B cell (primary cell): ENCODE data around the gene CRAMP1. TPM values are rescaled to one million over a fixed set of nuclear protein-coding genes. Genes with fewer than 3 reads are reported as not detected.

ENCODE experiments used
- ATAC-seq: fragments of 200-7000 bp; cut with Tn5 transposase; one replicate; pipeline ENCODE4 v1.10.0; 2021; ENCODE audit warnings: low read depth, mild to moderate bottlenecking, moderate number of reproducible peaks, moderate library complexity
- CTCF ChIA-PET: fragments of 350-600 bp; sonication (Branson Sonifier 250); formaldehyde crosslinking; loops from one replicate; lab custom pipeline; 2021; ENCODE audit warnings: antibody characterized with exemption, inconsistent platforms; lab: Charles Lee
- POLR2A ChIA-PET: fragments of 350-600 bp; sonication (Branson Sonifier 250); formaldehyde crosslinking; loops from one replicate; lab custom pipeline; 2021; ENCODE audit warnings: antibody characterized with exemption; lab: Charles Lee
- DNase-seq: peaks from one replicate; pipeline ENCODE4 v3.0.0; 2013
- H2AFZ ChIP-seq: 2 replicates; pipeline ENCODE4 v1.6.1; 2012; ENCODE audit warnings: mild to moderate bottlenecking, low read depth, low read length; ENCODE audit not compliant: insufficient read depth, poor library complexity, severe bottlenecking
- H3K27ac ChIP-seq, 2 donors: 1 replicate in 1 of 2; 2 replicates in 1 of 2; pipeline ENCODE4 v1.5.1; 2012 to 2013; ENCODE audit warnings: low read length in 2 of 2, mild to moderate bottlenecking in 2 of 2, moderate library complexity in 1 of 2
- H3K27me3 ChIP-seq, 4 experiments: fragments of 200-600 bp in 1 of 4; sonication (generic) in 1 of 4; replicated peaks in 1 of 4; 1 replicate in 2 of 4; 2 replicates in 2 of 4; pipeline versions ENCODE4 v1.6.1 to v1.7.0; 2013 to 2016; ENCODE audit warnings: low read length in 3 of 4, mild to moderate bottlenecking in 2 of 4, mixed read lengths in 1 of 4, moderate library complexity in 1 of 4; ENCODE audit not compliant: insufficient read depth in 4 of 4, control insufficient read depth in 3 of 4; ENCODE audit errors: control extremely low read depth in 1 of 4
- H3K36me3 ChIP-seq, 2 experiments: replicated peaks in 1 of 2; 1 replicate in 1 of 2; 2 replicates in 1 of 2; pipeline versions ENCODE4 v1.6.1 to v1.7.1; 2013; ENCODE audit warnings: low read length in 1 of 2; ENCODE audit not compliant: insufficient read depth in 2 of 2, control insufficient read depth in 1 of 2; ENCODE audit errors: control extremely low read depth in 1 of 2, extremely low read depth in 1 of 2
- H3K4me1 ChIP-seq, 2 donors: fragments of 200-600 bp in 1 of 2; sonication (generic) in 1 of 2; 1 replicate in 1 of 2; 2 replicates in 1 of 2; pipeline versions ENCODE4 v1.5.1 to v1.6.1; 2013 to 2017; ENCODE audit warnings: low read length in 2 of 2; ENCODE audit not compliant: control insufficient read depth in 2 of 2, insufficient read depth in 2 of 2
- H3K4me2 ChIP-seq: replicated peaks from 2 replicates; pipeline ENCODE3; 2012; ENCODE audit warnings: mild to moderate bottlenecking, low read depth, low read length; ENCODE audit not compliant: poor library complexity, severe bottlenecking
- H3K4me3 ChIP-seq, 5 experiments: fragments of 200-600 bp in 1 of 5; sonication (generic) in 1 of 5; 1 replicate in 3 of 5; 2 replicates in 2 of 5; pipeline versions ENCODE4 v1.5.1 to v1.7.0; 2011 to 2016; ENCODE audit warnings: low read length in 4 of 5, mild to moderate bottlenecking in 4 of 5, low read depth in 2 of 5, control low read depth in 1 of 5, moderate library complexity in 1 of 5; ENCODE audit not compliant: insufficient read depth in 1 of 5; ENCODE audit errors: control extremely low read depth in 1 of 5, extremely low read depth in 1 of 5
- H3K79me2 ChIP-seq: fragments of 200-600 bp; sonication (generic); one replicate; pipeline ENCODE4 v1.6.0; 2016; ENCODE audit warnings: low read length; ENCODE audit not compliant: control insufficient read depth, insufficient read depth
- H3K9ac ChIP-seq: fragments of 200-600 bp; sonication (generic); 2 replicates; pipeline ENCODE4 v1.6.1; 2017; ENCODE audit warnings: mild to moderate bottlenecking, low read length, moderate library complexity
- H3K9me3 ChIP-seq, 3 donors: one replicate each; pipeline versions ENCODE4 v1.6.1 to v1.7.1; 2013; ENCODE audit warnings: low read length in 2 of 3; ENCODE audit not compliant: control insufficient read depth in 2 of 3, insufficient read depth in 1 of 3; ENCODE audit errors: control extremely low read depth in 1 of 3
- H4K20me1 ChIP-seq: 2 replicates; pipeline ENCODE4 v1.6.0; 2012; ENCODE audit warnings: mild to moderate bottlenecking, low read length; ENCODE audit not compliant: insufficient read depth, control insufficient read depth, poor library complexity, severe bottlenecking
- H3K27ac Mint-ChIP-seq: one replicate; pipeline ENCODE4 v1.8.0; 2021; ENCODE audit warnings: mixed read lengths
- H3K27me3 Mint-ChIP-seq: one replicate; pipeline ENCODE4 v1.8.0; 2021; ENCODE audit warnings: mixed read lengths
- H3K4me1 Mint-ChIP-seq: one replicate; pipeline ENCODE4 v1.8.0; 2021; ENCODE audit warnings: mixed read lengths
- H3K4me3 Mint-ChIP-seq: one replicate; pipeline ENCODE4 v1.8.0; 2021; ENCODE audit warnings: mixed read lengths
- H3K9me3 Mint-ChIP-seq: one replicate; pipeline ENCODE4 v1.8.0; 2022; ENCODE audit warnings: mixed read lengths; ENCODE audit not compliant: insufficient read depth
- EZH2 ChIP-seq: IDR thresholded peaks from 2 replicates; pipeline ENCODE4 v1.6.1; 2012; ENCODE audit warnings: borderline replicate concordance, low read depth, mild to moderate bottlenecking, moderate library complexity, low read length; ENCODE audit not compliant: insufficient read depth, poor library complexity, severe bottlenecking
- WGBS: methylation state at CpG from one replicate; pipeline ENCODE4 v1.1.5; 2013; ENCODE audit warnings: missing lambda C conversion rate; ENCODE audit not compliant: insufficient coverage; 5-methylcytosine and 5-hydroxymethylcytosine counted together
- intact Hi-C: fragments of 100-400 bp; cut with micrococcal nuclease; formaldehyde crosslinking; loops from one replicate; pipeline ENCODE4 v1.10.0; 2022
- polyA plus RNA-seq: library from polyadenylated mRNA; depleted of rRNA; stranded (reverse); fragments of >200 nt; gene quantifications from 2 replicates; pipeline ENCODE4 v1.2.3, GENCODE V29; 2012
- total RNA-seq, 2 donors: library from RNA; stranded (reverse); fragments of 120-200 nt in 1 of 2; gene quantifications; 1 replicate in 1 of 2; 2 replicates in 1 of 2; pipeline versions ENCODE4 v1.2.3 to v1.2.4, GENCODE V29; 2013 to 2022
- TF ChIP-seq, protein P1 (sequence below): fragments of 200-600 bp; IDR thresholded peaks from one replicate; pipeline ENCODE4 v1.8.0; 2022; ENCODE audit warnings: antibody characterized with exemption, mild to moderate bottlenecking

The CRAMP1 gene
- total and polyA plus RNA-seq, 2 donors (not counting 1 experiment from before 2014, with no cell fraction given) = 21.0 to 33.9 TPM

DNA sequence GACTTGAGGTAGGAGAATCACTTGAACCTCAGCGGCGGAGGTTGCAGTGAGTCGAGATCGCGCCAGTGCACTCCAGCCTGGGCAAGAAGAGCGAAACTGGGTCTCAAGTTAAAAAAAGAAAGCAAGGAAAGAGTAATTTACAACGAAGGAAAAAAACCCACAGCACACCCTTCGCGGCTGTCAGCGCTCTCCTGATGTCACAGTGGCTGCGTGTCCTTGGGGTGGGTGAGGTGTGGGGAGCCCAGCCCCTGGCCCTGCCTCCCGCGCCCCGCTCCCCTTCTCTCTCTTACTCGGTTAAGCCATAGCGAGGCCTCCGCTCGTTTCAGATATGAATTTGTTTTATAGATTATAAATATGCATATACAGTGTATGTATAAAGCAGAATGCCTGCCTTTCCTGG is 65.2 kb downstream of the CRAMP1 start:
- 100% methylated on average over 1 of the region's 18 CpGs for WGBS
- Histone ChIP-seq H3K4me2 (peak overlapping the region; percentile 96), H3K27me3 (no peaks in the 10 kb centered on the region), H4K20me1 (peaks cover 29% of the 10 kb centered on the region), H3K4me3 (peak overlapping the region in 2 of 5 experiments; percentile 20 to 62), H2AFZ (peak overlapping the region; percentile 38), H3K36me3 (peaks cover 0 to 24% of the 10 kb centered on the region in 2 experiments), H3K9me3 (no peaks in the 10 kb centered on the region), H3K79me2 (peaks cover 59% of the 10 kb centered on the region), H3K27ac (no peak overlapping the region), H3K9ac (no peak overlapping the region), H3K4me1 (peaks cover 8 to 14% of the 10 kb centered on the region in 2 donors)
- peak; percentile 28 for DNase-seq
- Mint-ChIP-seq H3K4me1 (peaks cover 14% of the 10 kb centered on the region), H3K9me3 (no peaks in the 10 kb centered on the region), H3K4me3 (peak overlapping the region; percentile 59), H3K27me3 (no peaks in the 10 kb centered on the region), H3K27ac (peak overlapping the region; percentile 41)
- intact Hi-C loops = loop anchor here (5.0 kb wide), 1 partner anchor 1000 kb away; the partner anchor contains the start of gene RHBDL1
- no peak for ATAC-seq
- CTCF ChIA-PET = interaction anchor here (1.0 to 1.7 kb wide), 4 partner anchors 9 to 62 kb away, joined by 3 to 16 read pairs (median 6); partner anchors contain the start of gene MAPK8IP3
- TF ChIP-seq EZH2 = no peak
- TF ChIP-seq, protein P1, sequence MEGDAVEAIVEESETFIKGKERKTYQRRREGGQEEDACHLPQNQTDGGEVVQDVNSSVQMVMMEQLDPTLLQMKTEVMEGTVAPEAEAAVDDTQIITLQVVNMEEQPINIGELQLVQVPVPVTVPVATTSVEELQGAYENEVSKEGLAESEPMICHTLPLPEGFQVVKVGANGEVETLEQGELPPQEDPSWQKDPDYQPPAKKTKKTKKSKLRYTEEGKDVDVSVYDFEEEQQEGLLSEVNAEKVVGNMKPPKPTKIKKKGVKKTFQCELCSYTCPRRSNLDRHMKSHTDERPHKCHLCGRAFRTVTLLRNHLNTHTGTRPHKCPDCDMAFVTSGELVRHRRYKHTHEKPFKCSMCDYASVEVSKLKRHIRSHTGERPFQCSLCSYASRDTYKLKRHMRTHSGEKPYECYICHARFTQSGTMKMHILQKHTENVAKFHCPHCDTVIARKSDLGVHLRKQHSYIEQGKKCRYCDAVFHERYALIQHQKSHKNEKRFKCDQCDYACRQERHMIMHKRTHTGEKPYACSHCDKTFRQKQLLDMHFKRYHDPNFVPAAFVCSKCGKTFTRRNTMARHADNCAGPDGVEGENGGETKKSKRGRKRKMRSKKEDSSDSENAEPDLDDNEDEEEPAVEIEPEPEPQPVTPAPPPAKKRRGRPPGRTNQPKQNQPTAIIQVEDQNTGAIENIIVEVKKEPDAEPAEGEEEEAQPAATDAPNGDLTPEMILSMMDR = no peak
- POLR2A ChIA-PET = interaction anchor here (0.5 to 1.6 kb wide), 6 partner anchors 29 to 1094 kb away, joined by 3 to 15 read pairs (median 4); partner anchors contain the start of genes CRAMP1, IFT140 and MAPK8IP3

DNA sequence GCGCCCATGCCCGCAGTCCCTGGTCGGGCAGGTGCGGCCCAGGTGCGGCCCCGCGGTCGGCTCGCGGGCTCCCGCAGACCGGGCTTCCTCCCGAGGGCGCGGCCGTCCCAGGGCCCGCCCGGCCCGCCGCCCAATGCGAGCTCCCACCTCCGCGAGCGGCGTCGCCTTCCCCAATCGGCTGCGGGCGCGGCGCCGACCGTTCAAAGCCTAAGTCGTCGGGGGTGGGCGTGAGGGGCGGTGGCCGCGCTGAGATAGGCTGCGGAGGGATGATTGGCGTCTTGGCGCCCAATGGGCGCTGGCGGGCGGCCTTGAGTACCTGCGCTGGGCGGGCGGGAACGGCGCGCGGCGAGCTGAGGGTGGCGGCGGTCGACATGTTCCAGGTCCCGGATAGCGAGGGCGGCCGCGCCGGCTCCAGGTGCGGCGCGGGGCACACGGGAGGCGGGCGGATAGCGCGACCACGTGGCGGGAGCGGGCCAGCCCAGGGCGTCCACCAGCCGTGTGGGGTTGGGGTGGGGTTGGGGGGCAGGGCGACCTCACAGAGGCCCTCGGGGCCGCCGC is 65.9 kb downstream of the CRAMP1 start, which contains the start of gene JPT2:
TSS of gene JPT2 (plus strand) at position 338 of the 558 bp plus-strand sequence. CDS start at position 372, 34 bp downstream.
- no peaks in the 10 kb centered on the region for H3K27me3 ChIP-seq
- peak within 1 kb of the TSS; percentile 38 to 77 (median 60) for H3K4me3 ChIP-seq
- DNase-seq (peak; percentile 98), ATAC-seq (peak; percentile 94)
- Mint-ChIP-seq H3K27ac (peak within 1 kb of the TSS; percentile 88), H3K9me3 (no peaks in the 10 kb centered on the region), H3K4me3 (peak within 1 kb of the TSS; percentile 89), H3K27me3 (no peaks in the 10 kb centered on the region), H3K4me1 (peaks cover 14% of the 10 kb centered on the region)
- peaks cover 36% of the 10 kb centered on the region for H4K20me1 ChIP-seq
- H2AFZ ChIP-seq = peak within 1 kb of the TSS; percentile 72
- H3K36me3 ChIP-seq = peaks cover 0 to 20% of the 10 kb centered on the region in 2 experiments
- CTCF ChIA-PET = interaction anchor here (0.8 to 1.7 kb wide), 5 partner anchors 10 to 314 kb away, joined by 3 to 16 read pairs (median 5); partner anchors contain the start of gene MAPK8IP3
- intact Hi-C loops = loop anchor here (1.0 to 5.0 kb wide), 4 partner anchors 28 to 1001 kb away; partner anchors contain the start of genes CRAMP1, IFT140, MAPK8IP3 and NME3
- no peak for TF ChIP-seq EZH2
- TF ChIP-seq, protein P1 = no peak
- peak within 1 kb of the TSS; percentile 80 for H3K9ac ChIP-seq
- H3K79me2 ChIP-seq = peaks cover 65% of the 10 kb centered on the region
- H3K27ac ChIP-seq = peak within 1 kb of the TSS in 1 of 2 donors; percentile 83
- WGBS = under 1% methylated on average over 78 of the region's 79 CpGs
- H3K9me3 ChIP-seq = no peaks in the 10 kb centered on the region
- peak within 1 kb of the TSS; percentile 96 for H3K4me2 ChIP-seq
- peaks cover 8 to 14% of the 10 kb centered on the region in 2 donors for H3K4me1 ChIP-seq
- POLR2A ChIA-PET = interaction anchor here (0.5 to 1.6 kb wide), 8 partner anchors 28 to 1094 kb away, joined by 3 to 15 read pairs (median 4); partner anchors contain the start of genes CRAMP1, EME2, IFT140 and MAPK8IP3
